ENCODE results near the gene PTPRJ.

- no peak for TF ChIP-seq EZH2 (IDR thresholded peaks at IDR 0.05; ENCODE audit: insufficient read depth, poor library complexity, severe bottlenecking)
- no peak for TF ChIP-seq EZH2phosphoT487 (IDR thresholded peaks at IDR 0.05; ENCODE audit: insufficient read depth, low read depth)
Observed at GRCh38 chr11:48193876-48194275, 213.5 kb downstream of the PTPRJ start.
